HG02678 (cell line): ENCODE data around the gene ROR1.
"Not testable (repeated sequence)": the region's sequence is repeated elsewhere in the genome, so short reads cannot be mapped to it uniquely, and the experiment has no call there.

Experiments
- ATAC-seq: cut with Tn5 transposase; IDR thresholded peaks from one replicate; pipeline ENCODE4 v1.9.1; 2021; ENCODE audit warnings: mild to moderate bottlenecking, moderate library complexity; ENCODE audit not compliant: unreplicated experiment

The ROR1 gene

GRCh38 chr1:64084451-64084850 is 310.6 kb downstream of the ROR1 start:
- ATAC-seq = no peak

- ATAC-seq = no peak
Observed at GRCh38 chr1:64087768-64088167, 314.0 kb downstream of the ROR1 start.

- no peak for ATAC-seq
Observed at GRCh38 chr1:64090436-64090835, 316.6 kb downstream of the ROR1 start.

DNA sequence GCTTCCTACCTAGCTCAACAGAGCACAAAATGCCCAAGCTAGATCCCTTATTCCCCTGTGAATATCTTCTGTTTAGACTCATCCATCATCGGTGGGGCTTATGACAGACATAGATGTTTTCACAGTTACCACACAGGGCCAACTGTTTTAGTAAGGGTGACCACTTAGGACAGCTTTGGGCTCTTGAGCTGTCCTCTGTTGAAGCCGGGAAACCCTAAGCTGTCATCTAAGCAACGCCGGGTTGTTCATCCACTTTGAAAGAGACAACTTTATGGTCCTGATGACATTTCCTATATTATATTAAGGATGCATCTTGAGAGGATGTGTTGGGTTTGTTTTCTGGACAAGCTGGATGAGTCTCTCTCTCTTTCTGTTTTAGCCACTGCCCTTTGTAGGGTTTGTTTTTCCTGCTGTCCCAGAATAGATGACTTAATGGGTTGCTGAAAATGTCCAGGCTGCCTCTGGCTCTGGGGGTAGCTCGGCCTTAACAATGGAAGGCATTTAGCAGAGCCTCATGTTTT is 319.1 kb downstream of the ROR1 start:
- no peak for ATAC-seq

GRCh38 chr1:64093941-64094340 is 320.1 kb downstream of the ROR1 start:
- ATAC-seq = no peak

DNA sequence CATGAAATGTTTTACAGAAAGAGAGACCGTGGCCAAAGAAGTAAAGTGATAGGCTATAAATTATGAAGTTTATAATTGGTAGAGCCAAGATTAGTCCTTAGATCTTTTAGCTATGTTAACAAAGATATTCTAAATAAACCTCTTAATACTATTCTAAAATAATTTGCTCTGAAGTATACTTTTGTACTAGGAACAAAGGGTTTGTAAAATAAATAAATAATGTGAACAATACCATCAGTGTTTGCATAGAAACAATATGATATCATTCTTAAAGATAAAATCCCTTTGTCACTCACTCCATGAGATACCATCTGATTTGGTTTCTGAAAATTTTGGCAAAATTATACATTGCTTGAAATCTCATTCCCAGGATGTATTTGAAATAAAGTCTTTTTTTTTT is 322.0 kb downstream of the ROR1 start:
- ATAC-seq = no peak

GRCh38 chr1:64097859-64098258 is 324.0 kb downstream of the ROR1 start:
- ATAC-seq = no peak

- ATAC-seq = no peak
Observed at GRCh38 chr1:64098436-64098835, 324.6 kb downstream of the ROR1 start.

DNA sequence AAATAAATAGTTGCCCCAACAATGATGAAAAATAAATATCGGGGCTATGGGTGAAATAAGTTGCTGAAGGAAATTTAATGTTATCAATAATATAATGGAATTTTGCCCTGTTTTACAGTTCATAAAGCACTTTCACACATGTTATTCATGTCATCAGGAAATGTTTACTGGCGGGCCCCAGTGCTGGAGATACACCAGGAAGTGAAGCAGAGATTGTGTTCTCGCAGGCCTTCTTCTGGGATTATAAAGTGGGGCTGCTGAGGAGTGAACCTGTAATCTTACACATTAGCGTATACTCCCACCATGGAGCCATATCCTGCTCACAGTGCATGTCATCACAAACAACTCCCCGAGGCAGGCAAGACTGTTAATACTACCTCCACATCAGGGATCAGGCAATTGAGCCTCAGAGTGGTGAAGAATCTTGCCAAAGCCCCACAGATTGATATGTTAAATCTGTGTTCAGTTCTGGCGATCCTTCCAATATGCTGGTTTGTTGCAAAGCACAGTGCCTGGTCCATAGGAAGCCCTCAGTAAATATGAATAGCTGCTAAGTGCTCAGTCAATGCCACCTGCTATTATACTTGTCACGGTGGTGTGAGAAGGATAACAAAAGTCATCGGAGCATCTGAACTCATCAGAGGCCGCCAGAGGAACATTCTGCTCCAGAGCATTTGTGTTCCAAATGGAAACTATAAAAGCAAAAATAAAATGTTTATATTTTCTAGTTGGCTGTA is 325.2 kb downstream of the ROR1 start:
- ATAC-seq = no peak

- ATAC-seq = no peak
Observed at GRCh38 chr1:64100791-64101190, 327.0 kb downstream of the ROR1 start.

DNA sequence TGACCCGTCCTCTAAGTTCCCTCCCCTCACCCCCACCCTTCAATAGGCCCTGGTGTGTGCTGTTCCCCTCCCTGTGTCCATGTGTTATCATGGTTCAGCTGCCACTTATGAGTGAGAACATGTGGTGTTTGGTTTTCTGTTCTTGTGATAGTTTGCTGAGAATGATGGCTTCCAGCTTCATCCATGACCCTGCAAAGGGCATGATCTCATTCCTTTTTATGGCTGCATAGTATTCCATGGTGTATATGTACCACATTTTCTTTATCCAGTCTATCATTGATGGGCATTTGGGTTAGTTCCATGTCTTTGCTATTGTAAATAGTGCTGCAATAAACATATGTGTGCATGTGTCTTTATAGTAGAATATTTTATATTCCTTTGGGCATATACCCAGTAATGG is 330.8 kb downstream of the ROR1 start:
- not testable (repeated sequence) for ATAC-seq

- no peak for ATAC-seq
Observed at GRCh38 chr1:64107118-64107519, 333.3 kb downstream of the ROR1 start.

DNA sequence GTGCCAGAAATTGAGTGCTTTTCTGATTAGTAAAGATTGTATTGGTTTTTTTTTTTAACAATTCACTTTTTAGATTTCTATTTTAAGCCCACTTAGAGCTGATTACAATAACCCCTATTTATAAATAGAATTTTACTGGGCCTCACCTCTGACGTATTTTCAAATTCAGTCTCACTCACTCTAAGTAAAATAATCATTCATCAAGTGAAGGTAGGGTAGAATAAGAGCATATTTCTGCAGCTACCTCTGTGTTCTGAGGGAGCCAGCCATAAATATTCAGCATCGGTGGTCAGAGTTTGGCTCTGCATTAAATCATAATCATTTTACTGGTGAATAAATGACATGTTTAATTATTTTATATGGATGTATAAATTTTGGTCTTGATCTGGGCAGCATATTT is 333.8 kb downstream of the ROR1 start:
- no peak for ATAC-seq

- ATAC-seq = no peak
Observed at GRCh38 chr1:64110924-64111777, 337.3 kb downstream of the ROR1 start.

DNA sequence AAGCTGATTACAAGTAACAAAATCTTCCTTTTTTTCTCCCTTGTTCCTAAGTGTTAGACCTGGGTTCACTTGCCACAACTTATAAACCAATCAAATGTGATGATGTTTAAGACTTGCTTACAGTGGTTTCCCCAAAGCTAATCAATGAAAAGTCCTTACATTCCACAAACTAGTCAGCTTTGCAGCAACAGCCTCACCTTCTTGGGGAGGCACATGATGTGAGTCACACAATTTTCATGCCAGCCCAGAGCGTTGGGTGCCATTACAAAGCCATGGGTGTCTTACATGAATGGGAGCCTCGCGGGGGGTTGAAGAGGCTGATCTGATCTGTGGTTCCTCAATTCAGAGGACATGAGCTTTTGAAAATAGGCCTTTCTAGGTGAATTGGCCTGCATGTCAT is 338.0 kb downstream of the ROR1 start:
- ATAC-seq = no peak

DNA sequence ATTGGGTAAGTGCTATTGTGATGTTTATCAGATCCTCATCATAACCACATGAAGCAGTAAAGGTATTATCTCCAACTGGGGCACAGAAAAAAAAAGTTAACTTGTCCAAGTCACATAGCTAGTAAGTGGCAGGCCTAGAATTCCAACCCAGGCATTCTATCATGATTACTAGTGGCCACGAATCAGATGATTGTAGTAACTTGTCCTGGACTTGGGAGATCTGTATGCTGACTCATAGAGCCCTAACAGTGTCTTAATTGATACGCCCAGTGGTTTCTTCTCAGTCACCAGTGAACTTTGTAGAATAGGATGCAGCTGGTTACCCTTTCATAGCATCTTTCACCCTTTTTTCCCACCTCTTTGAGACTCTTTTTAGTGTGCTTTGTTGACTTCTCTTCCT is 338.5 kb downstream of the ROR1 start:
- no peak for ATAC-seq

DNA sequence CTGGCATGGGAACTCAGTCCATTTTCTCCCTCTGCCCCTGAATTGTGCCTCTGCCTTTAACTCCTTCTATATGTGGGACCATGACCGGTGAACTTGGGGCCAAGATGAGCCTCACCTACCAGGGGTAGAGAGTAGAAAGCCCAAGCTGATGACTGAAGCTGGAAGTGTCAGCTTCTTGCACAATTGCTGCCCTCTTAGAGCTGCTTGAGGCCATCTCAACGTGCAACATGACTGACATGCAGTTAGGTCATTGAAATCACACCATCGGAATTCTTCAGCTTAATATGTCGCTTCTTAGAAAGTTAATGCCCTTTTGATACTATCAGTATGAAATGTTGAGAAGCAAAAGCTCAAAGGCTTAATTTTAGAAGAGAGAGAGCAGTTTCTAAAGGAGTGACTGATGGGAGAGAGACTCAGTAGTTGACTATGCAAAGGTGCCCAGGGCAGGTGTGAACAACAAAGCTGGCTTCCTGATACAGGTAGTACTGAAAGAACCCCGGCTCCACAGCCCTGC is 340.3 kb downstream of the ROR1 start:
- ATAC-seq = no peak

GRCh38 chr1:64116537-64116936 is 342.7 kb downstream of the ROR1 start:
- no peak for ATAC-seq

GRCh38 chr1:64117492-64117891 is 343.7 kb downstream of the ROR1 start:
- ATAC-seq = no peak

DNA sequence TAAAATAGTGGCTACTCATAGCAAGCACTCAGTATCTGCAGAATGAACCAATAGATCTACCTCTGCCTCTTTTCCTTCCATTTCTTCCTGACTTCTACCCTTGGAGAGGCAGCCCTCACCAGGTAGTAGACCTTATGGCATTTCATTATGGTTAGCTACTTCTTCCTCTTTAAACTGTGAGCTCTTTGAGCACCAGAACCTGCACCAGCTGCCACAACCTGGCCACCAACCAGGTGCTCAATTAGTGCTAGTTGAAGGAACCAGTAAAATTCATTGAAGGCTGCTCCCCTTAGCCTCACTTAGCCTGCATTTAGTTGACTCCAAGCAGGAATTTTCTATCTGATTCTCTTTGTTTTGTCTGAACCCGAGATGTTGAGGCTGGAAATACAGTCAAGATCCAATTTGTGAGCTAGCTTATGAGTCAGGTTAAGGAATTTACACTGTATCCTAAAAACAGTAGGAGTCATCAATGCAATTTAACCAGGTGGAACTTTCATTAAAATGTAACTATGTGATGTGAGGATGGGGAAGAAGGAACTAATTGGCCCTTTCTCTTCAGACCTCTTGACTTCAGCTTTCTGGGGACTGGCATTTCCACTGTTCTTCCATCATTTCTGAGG is 348.1 kb downstream of the ROR1 start:
- no peak for ATAC-seq

DNA sequence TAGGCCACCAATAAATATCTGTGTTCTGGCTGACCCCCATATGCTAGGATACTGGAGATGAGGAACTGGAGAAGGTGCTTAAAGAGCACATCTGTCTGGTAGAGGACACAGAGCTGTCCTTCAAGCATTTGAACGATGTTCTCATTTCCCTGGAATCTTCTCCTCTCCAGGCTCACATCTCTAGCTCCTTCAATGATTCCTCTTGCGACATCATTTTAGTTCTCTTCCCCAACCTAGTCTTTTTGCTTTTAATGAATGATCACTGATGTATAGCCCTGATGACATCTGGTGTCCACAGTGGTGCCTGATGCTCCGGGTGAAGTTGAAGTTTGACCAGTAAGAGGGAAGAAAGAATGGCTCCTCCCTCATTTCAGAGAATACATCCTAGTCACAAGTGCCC is 348.8 kb downstream of the ROR1 start:
- ATAC-seq = no peak
